ENCODE data around the gene ATP10B. TPM values are rescaled to one million over a fixed set of nuclear protein-coding genes. Genes with fewer than 3 reads are reported as not detected.

ATP10B gene
- polyA plus RNA-seq, 3 donors = not detected

DNA sequence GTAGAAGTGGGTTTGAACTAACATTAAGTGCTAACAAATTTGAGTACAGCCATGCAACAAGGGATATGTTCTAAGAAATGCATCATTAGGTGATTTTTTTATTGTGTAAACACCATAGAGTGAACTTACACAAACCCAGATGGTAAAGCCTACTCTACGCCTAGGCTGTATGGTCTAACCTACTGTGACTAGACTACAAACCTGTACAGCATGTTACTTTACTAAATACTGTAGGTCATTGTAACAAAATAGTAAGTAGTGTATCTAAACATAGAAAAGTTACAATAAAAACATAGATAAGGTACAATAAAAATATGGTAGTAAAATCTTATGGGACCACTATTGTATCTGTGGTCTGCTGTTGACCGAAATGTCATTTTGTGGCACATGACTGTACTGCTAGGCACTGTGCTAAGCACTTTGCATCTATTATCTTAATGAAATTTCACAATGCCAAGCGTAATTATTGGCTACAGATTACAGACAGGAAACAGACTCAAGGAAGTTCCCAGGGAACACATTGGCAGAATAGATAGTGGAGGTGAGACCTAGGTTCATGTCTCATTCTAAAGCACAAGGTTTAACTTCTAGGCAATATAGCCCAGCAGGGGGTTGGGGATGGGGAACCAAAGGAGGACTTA, 62.7 kb downstream of the ATP10B start:
- Histone ChIP-seq H3K36me3 (replicated peaks in 1 of 2; ENCODE audit: control insufficient read depth in 1 of 2, insufficient read depth in 2 of 2, low read length in 2 of 2) (no peaks in the 10 kb centered on the region), H3K79me2 (ENCODE audit: insufficient read depth, low read length) (no peaks in the 10 kb centered on the region), H3K9me3 (replicated peaks in 1 of 2; ENCODE audit: control insufficient read depth in 1 of 2, insufficient read depth in 1 of 2, low read length in 2 of 2) (no peaks in the 10 kb centered on the region), H3K4me3 (replicated peaks in 1 of 3; ENCODE audit: low read depth in 2 of 3, low read length in 3 of 3) (no peak overlapping the region), H3K27me3 (ENCODE audit: control insufficient read depth in 2 of 2, insufficient read depth in 2 of 2, low read length in 2 of 2) (no peaks in the 10 kb centered on the region), H3K4me1 (ENCODE audit: control insufficient read depth in 1 of 2, insufficient read depth in 2 of 2, low read length in 2 of 2) (no peaks in the 10 kb centered on the region), H3K4me2 (replicated peaks; ENCODE audit: extremely low read depth, low read length, poor library complexity, severe bottlenecking) (no peak overlapping the region), H2AFZ (ENCODE audit: insufficient read depth, low read depth, low read length, poor library complexity, severe bottlenecking) (no peak overlapping the region), H3K27ac (ENCODE audit: low read depth in 1 of 2, low read length in 2 of 2) (no peak overlapping the region), H3K9ac (ENCODE audit: insufficient read depth, low read length, poor library complexity, severe bottlenecking) (no peak overlapping the region), H4K20me1 (ENCODE audit: insufficient read depth, low read length) (no peaks in the 10 kb centered on the region)
- WGBS (ENCODE audit: insufficient coverage) = 100% methylated on average over 1 of the region's 3 CpGs
- Mint-ChIP-seq H3K27me3 (ENCODE audit: low read depth in 3 of 3) (peaks cover 0 to 2% (median 0%) of the 10 kb centered on the region in 3 donors), H3K36me3 (no peaks in the 10 kb centered on the region), H3K4me1 (no peaks in the 10 kb centered on the region), H3K9me3 (peaks cover 0 to 6% (median 0%) of the 10 kb centered on the region in 7 donors), H3K4me3 (no peak overlapping the region), H3K27ac (no peak overlapping the region)
- no peak for TF ChIP-seq CTCF (IDR thresholded peaks at IDR 0.05)
- intact Hi-C loops (cut with micrococcal nuclease) = no loop called here
- DNase-seq = no peak

- Histone ChIP-seq H4K20me1 (ENCODE audit: insufficient read depth, low read length) (no peaks in the 10 kb centered on the region), H3K4me3 (replicated peaks in 1 of 3; ENCODE audit: low read depth in 2 of 3, low read length in 3 of 3) (no peak overlapping the region), H3K4me2 (replicated peaks; ENCODE audit: extremely low read depth, low read length, poor library complexity, severe bottlenecking) (no peak overlapping the region), H3K36me3 (replicated peaks in 1 of 2; ENCODE audit: control insufficient read depth in 1 of 2, insufficient read depth in 2 of 2, low read length in 2 of 2) (no peaks in the 10 kb centered on the region), H3K9ac (ENCODE audit: insufficient read depth, low read length, poor library complexity, severe bottlenecking) (no peak overlapping the region), H3K27ac (ENCODE audit: low read depth in 1 of 2, low read length in 2 of 2) (no peak overlapping the region), H3K79me2 (ENCODE audit: insufficient read depth, low read length) (no peaks in the 10 kb centered on the region), H2AFZ (ENCODE audit: insufficient read depth, low read depth, low read length, poor library complexity, severe bottlenecking) (no peak overlapping the region), H3K27me3 (ENCODE audit: control insufficient read depth in 2 of 2, insufficient read depth in 2 of 2, low read length in 2 of 2) (no peaks in the 10 kb centered on the region), H3K9me3 (replicated peaks in 1 of 2; ENCODE audit: control insufficient read depth in 1 of 2, insufficient read depth in 1 of 2, low read length in 2 of 2) (no peaks in the 10 kb centered on the region), H3K4me1 (ENCODE audit: control insufficient read depth in 1 of 2, insufficient read depth in 2 of 2, low read length in 2 of 2) (no peaks in the 10 kb centered on the region)
- 100% methylated on average over 3 of the region's 3 CpGs for WGBS (ENCODE audit: insufficient coverage)
- Mint-ChIP-seq H3K36me3 (no peaks in the 10 kb centered on the region), H3K27me3 (ENCODE audit: low read depth in 3 of 3) (peaks cover 0 to 2% (median 0%) of the 10 kb centered on the region in 3 donors), H3K9me3 (peaks cover 0 to 6% (median 0%) of the 10 kb centered on the region in 7 donors), H3K4me1 (no peaks in the 10 kb centered on the region), H3K4me3 (no peak overlapping the region), H3K27ac (no peak overlapping the region)
- intact Hi-C loops (cut with micrococcal nuclease) = no loop called here
- no peak for DNase-seq
- TF ChIP-seq CTCF (IDR thresholded peaks at IDR 0.05) = no peak
Measured at GRCh38 chr5:160788102-160788660, 63.8 kb downstream of the ATP10B start.

All from CD14-positive monocyte (primary cell).